Non-pigmented ciliary epithelial cell (primary cell): ENCODE measurements around the gene MOB2.

Source experiments
- DNase-seq: peaks from one replicate; pipeline ENCODE4 v3.0.0-alpha.2; 2010; ENCODE audit warnings: low read depth

Gene MOB2

GRCh38 chr11:1503708-1504104, 17.1 kb upstream of the MOB2 start:
- DNase-seq = no peak

DNA sequence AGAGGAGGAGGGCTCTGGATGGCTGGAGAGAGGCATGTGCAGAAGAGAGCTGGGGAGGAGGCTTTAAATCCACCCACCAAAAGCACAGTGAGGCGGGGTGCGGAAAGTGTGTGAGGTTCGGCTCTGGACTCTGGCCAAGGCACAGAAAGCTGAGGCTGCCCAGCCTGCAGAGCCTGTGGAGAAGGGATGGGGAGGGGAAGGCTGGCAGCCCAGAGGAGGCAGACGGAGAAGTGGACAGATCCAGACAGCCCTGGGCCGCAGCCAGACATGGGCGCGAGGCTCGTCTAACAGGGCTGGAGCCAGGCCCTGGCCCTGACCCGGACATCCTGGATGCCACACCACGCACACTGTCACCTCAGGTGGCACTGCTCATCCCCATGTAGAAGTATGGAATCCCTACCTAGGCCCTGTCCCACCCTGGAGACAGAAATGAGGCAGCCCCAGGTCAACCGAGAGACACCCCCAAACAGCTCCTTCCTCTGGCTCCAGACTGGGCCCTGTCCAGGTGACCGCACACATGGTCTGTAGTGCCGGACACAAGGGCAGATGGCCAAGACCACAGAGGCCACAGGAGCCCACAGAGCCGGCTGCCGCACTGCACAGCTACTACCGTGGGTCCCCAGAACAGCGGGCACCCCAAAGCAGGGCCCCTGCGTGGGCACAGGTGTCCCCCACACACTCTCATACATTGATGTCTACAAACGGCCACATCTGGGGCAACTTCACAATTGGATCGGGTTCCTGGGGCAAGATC, 16.6 kb upstream of the MOB2 start:
- no peak for DNase-seq

DNA sequence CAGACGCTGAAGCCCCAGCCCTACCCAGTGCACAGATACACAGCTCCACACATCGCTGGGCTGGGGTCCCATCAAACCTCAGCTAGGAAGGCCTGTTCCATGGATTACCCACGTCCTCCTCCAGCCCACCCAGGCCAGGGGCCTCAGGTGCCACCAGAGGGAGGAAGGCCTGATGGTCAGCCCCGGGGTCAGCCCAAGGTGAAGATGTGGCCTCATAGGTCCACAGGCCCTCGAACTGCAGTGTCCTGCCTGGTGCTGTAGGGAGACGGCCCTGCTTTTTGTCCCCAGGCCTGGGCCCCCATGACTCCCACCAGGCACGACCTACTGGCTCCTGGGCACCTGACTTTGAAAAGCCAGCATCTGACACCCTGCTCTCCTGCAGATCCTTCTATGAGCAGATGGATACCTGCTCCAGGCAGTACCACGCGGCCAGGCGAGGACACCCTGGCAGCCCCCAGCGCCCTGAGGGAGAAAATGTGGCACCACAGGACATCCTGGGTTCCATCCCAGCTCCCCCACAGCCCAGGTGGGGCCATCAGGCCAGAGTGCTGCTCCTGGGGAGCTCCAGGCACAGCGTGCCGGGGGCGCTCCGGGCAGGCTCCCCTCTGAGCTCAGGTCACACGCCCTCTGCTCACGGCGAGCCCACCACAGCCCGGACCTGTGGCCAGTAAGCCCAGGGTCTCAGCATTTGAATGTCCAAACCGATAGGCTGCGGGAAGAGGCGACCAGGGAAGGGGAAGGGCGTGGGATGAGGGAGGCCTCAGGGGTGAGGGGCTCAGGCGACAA, 15.8 kb upstream of the MOB2 start:
- no peak for DNase-seq

GRCh38 chr11:1501421-1502167, 15.0 kb upstream of the MOB2 start:
- DNase-seq = no peak

- DNase-seq = no peak
Observed at GRCh38 chr11:1500466-1501420, 14.2 kb upstream of the MOB2 start.

- no peak for DNase-seq
Observed at GRCh38 chr11:1499899-1500298, 13.3 kb upstream of the MOB2 start.

GRCh38 chr11:1499261-1499890, 12.8 kb upstream of the MOB2 start:
- DNase-seq = no peak

GRCh38 chr11:1498262-1498661, 11.7 kb upstream of the MOB2 start:
- no peak for DNase-seq

GRCh38 chr11:1497600-1497999, 11.0 kb upstream of the MOB2 start:
- no peak for DNase-seq

DNA sequence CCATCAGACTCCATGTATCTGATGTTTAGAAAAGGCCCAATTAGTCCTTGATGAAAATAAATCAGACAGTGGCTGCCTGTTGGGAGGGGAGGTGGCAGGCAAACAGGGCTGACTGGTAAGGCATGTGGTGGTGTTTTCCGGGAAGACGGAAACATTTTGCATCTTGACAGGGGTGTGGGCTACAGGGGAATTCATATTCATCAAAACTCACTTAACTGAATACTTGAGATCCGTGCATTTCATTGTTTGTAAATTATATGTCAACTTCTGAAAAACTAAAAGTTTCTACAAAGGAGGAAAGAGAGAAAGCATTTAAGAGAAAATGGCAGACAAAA, 10.1 kb upstream of the MOB2 start:
- DNase-seq = no peak

DNA sequence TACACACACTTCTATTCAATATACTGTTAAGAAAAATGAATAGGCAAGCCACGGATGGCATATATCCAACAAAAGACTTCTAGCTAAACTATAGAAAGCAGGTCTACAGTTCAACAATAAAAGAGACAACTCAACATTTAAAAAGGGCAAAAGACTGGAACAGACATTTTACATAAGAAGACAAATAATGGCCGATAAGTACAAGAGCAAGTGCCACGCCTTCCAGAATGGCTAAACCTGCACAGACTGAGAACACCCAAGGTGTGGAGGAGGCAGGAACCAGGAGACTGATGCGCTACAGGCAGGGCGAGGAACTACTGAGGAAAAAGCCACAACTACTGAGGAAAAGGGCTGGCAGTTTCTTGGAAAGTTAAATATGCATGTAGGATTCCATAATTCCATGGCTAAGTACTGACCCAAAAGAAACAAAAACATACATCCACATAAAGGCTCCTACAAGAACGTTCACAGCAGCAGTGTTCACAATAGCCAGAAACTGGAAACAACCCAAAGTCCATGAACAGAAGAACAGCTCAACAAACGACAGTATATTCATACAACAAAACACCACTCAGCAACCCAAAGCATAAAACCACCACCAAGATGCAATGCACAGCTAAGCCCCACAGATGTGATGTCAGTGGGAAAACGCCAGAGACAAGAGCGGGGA, 9.6 kb upstream of the MOB2 start:
- no peak for DNase-seq

- DNase-seq = no peak
Observed at GRCh38 chr11:1494650-1495049, 8.1 kb upstream of the MOB2 start.

DNA sequence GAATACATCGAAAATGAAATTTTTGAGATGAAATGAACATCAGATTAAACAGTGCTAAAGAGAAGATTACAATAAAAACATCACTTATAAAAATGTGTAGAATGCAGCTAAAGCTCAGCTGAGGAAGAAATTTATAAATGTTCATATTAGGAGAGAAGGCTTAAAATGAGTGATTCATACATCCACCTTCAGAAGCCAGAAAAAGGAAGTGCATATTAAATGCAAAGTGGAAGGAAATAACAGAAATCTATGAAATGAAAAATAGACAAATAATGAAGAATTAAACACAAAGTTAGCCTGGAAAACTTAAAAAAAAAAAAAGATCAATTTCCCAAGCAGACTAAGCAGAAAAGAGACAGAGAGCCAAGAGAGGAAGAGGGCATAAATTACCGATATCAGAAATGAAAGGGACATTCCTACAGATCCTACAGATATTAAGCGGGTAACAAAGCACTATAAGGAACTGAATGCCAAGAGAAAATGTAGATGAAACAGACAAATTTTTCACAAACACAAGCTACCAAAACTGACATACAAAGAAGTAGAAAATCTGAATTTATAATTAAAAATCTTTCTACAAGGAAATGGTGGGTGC, 7.2 kb upstream of the MOB2 start:
- DNase-seq = no peak

- no peak for DNase-seq
Observed at GRCh38 chr11:1491379-1491778, 4.8 kb upstream of the MOB2 start.

GRCh38 chr11:1490651-1491050, 4.1 kb upstream of the MOB2 start:
- DNase-seq = no peak

DNA sequence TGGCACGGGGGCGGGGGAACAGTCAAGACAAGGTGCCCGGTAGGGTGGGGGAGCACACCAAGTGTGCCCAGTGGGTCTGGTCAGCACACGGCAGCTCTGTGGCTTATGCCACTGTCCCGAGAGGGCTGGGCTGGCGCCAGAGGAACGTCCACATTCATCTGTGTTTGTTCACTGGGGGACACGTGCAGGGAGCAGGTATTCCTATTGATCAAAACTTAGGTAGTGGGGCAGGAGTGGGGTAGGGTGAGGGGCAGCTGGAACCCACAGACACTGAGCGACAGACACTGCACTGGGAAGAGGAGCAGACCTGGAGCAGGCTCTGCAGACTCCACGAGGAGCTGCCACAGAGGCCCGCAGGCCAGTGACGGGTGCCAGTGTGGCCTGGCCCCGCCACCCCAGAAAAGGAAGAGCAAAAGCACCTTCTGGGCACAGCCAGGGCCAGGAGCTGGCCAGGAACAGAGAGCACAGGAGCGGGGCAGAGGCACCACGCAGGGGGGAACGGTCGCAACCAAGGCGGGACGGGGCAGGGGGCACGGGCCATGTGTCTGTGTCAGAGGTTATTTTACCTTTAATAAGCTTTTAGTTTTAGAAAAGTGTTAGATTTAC, 2.1 kb upstream of the MOB2 start:
- no peak for DNase-seq

- no peak for DNase-seq
Observed at GRCh38 chr11:1487851-1488574, 1.4 kb upstream of the MOB2 start.

GRCh38 chr11:1487091-1487850, 692 bp upstream of the MOB2 start:
- no peak for DNase-seq

- DNase-seq = no peak
Observed at GRCh38 chr11:1485504-1485885, 1.1 kb downstream of the MOB2 start.
